Neural cell (in vitro differentiated cells): Measurements from ENCODE around the gene GPSM3. TPM values are rescaled to one million over a fixed set of nuclear protein-coding genes. Genes with fewer than 3 reads are reported as not detected.

Source experiments
- H2AFZ ChIP-seq: fragments of 200-600, 300-800 bp; sonication (generic), shearing (Covaris generic); 2 replicates; pipeline ENCODE4 v1.6.0; 2014; ENCODE audit warnings: low read depth, mild to moderate bottlenecking, antibody characterized with exemption, low read length, moderate library complexity
- H3F3A ChIP-seq: fragments of 200-600 bp; shearing (Covaris generic); 2 replicates; pipeline ENCODE4 v1.6.1; 2016; ENCODE audit warnings: mild to moderate bottlenecking, moderate library complexity, mixed read lengths, antibody characterized with exemption, low read length; ENCODE audit not compliant: insufficient read depth, poor library complexity, severe bottlenecking
- H3K27ac ChIP-seq: fragments of 200-600, 300-800 bp; sonication (generic), shearing (Covaris generic); 2 replicates; pipeline ENCODE4 v1.5.1; 2014; ENCODE audit warnings: mild to moderate bottlenecking, low read length, moderate library complexity
- H3K27me3 ChIP-seq: fragments of 300-800, 200-600 bp; sonication (generic), shearing (Covaris generic); 2 replicates; pipeline ENCODE4 v1.6.0; 2014; ENCODE audit warnings: mild to moderate bottlenecking, low read depth, low read length, moderate library complexity; ENCODE audit not compliant: insufficient read depth
- H3K36me3 ChIP-seq: fragments of 300-800, 200-600 bp; sonication (generic), shearing (Covaris generic); 2 replicates; pipeline ENCODE4 v1.5.1; 2014; ENCODE audit warnings: mild to moderate bottlenecking, antibody characterized with exemption, low read length, moderate library complexity; ENCODE audit not compliant: insufficient read depth
- H3K4me2 ChIP-seq: fragments of 300-800, 200-600 bp; sonication (generic), shearing (Covaris generic); 2 replicates; pipeline ENCODE4 v1.6.0; 2014; ENCODE audit warnings: mild to moderate bottlenecking, low read length
- H3K4me3 ChIP-seq: fragments of 300-800, 200-600 bp; sonication (generic), shearing (Covaris generic); 2 replicates; pipeline ENCODE4 v1.5.1; 2014; ENCODE audit warnings: mild to moderate bottlenecking, low read length, moderate library complexity
- H3K79me2 ChIP-seq: fragments of 200-600 bp; shearing (Covaris generic); replicated peaks from 2 replicates; pipeline ENCODE4 v1.6.0; 2014; ENCODE audit warnings: mild to moderate bottlenecking, low read length, moderate library complexity; ENCODE audit not compliant: insufficient read depth
- H3K9ac ChIP-seq: fragments of 300-800, 200-600 bp; sonication (generic), shearing (Covaris generic); 2 replicates; pipeline ENCODE4 v1.6.1; 2016; ENCODE audit warnings: mild to moderate bottlenecking, low read length, mixed read lengths
- H3K9me2 ChIP-seq: fragments of 200-600 bp; shearing (Covaris generic); 2 replicates; pipeline ENCODE4 v1.6.1; 2016; ENCODE audit warnings: mild to moderate bottlenecking, low read length, mixed read lengths; ENCODE audit not compliant: insufficient read depth
- H3K9me3 ChIP-seq: fragments of 200-600, 300-800 bp; sonication (generic), shearing (Covaris generic); 2 replicates; pipeline ENCODE4 v1.6.1; 2016; ENCODE audit warnings: mild to moderate bottlenecking, mixed run types, low read length, moderate library complexity, mixed read lengths
- H4K20me1 ChIP-seq: fragments of 200-600 bp; shearing (Covaris generic); 2 replicates; pipeline ENCODE4 v1.6.1; 2016; ENCODE audit warnings: mild to moderate bottlenecking, mixed run types; ENCODE audit not compliant: insufficient read depth
- CTCF ChIP-seq: fragments of 450-650 bp; IDR thresholded peaks from 2 replicates; pipeline ENCODE4 v1.5.1; 2014; ENCODE audit warnings: antibody characterized with exemption, mild to moderate bottlenecking, moderate library complexity; ENCODE audit not compliant: poor library complexity, severe bottlenecking
- EP300 ChIP-seq: fragments of 450-650 bp; conservative IDR thresholded peaks from 2 replicates; pipeline ENCODE4 v1.6.1; 2014; ENCODE audit warnings: antibody characterized with exemption, mild to moderate bottlenecking, moderate library complexity; ENCODE audit not compliant: poor library complexity, severe bottlenecking
- MXI1 ChIP-seq: fragments of 450-650 bp; conservative IDR thresholded peaks from 2 replicates; pipeline ENCODE4 v1.6.1; 2014; ENCODE audit warnings: antibody characterized with exemption, mild to moderate bottlenecking; ENCODE audit not compliant: poor library complexity, severe bottlenecking
- RAD21 ChIP-seq: fragments of 450-650 bp; conservative IDR thresholded peaks from 2 replicates; pipeline ENCODE4 v1.6.1; 2014; ENCODE audit warnings: antibody characterized with exemption, mild to moderate bottlenecking, moderate library complexity
- SMC3 ChIP-seq: fragments of 450-650 bp; conservative IDR thresholded peaks from 2 replicates; pipeline ENCODE4 v1.6.1; 2014; ENCODE audit warnings: antibody characterized with exemption, mild to moderate bottlenecking, moderate library complexity; ENCODE audit not compliant: poor library complexity
- polyA plus RNA-seq: library from polyadenylated mRNA; depleted of rRNA; stranded (reverse); fragments of >200 nt; gene quantifications from 2 replicates; pipeline ENCODE4 v1.2.3, GENCODE V29; 2014
- TF ChIP-seq, protein P1 (sequence below): IDR thresholded peaks from 2 replicates; pipeline ENCODE4 v1.6.1; 2012; ENCODE audit warnings: borderline replicate concordance

GPSM3 gene
- polyA plus RNA-seq, 1 donor from 2014 or later: 1.2 TPM

GRCh38 chr6:32156891-32157290 is 35.6 kb downstream of the GPSM3 start:
- peaks cover 9% of the 10 kb centered on the region for H3K79me2 ChIP-seq
- no peak for TF ChIP-seq EP300
- no peak overlapping the region for H3K4me3 ChIP-seq
- H3K27ac ChIP-seq: no peak overlapping the region
- H3K9me2 ChIP-seq: no peaks in the 10 kb centered on the region
- H3K4me2 ChIP-seq: no peak overlapping the region
- no peak overlapping the region for H2AFZ ChIP-seq
- H3F3A ChIP-seq: no peaks in the 10 kb centered on the region
- H3K27me3 ChIP-seq: peaks cover 7% of the 10 kb centered on the region
- no peaks in the 10 kb centered on the region for H4K20me1 ChIP-seq
- no peaks in the 10 kb centered on the region for H3K9me3 ChIP-seq
- H3K9ac ChIP-seq: no peak overlapping the region
- H3K36me3 ChIP-seq: no peaks in the 10 kb centered on the region

GRCh38 chr6:32154514-32155161 is 37.8 kb downstream of the GPSM3 start:
- H3K4me3 ChIP-seq: peak overlapping the region; percentile 79
- no peaks in the 10 kb centered on the region for H3F3A ChIP-seq
- TF ChIP-seq MXI1: peak; percentile 61
- TF ChIP-seq RAD21: peak; percentile 75
- TF ChIP-seq CTCF: peak; percentile 79
- TF ChIP-seq, protein P1, sequence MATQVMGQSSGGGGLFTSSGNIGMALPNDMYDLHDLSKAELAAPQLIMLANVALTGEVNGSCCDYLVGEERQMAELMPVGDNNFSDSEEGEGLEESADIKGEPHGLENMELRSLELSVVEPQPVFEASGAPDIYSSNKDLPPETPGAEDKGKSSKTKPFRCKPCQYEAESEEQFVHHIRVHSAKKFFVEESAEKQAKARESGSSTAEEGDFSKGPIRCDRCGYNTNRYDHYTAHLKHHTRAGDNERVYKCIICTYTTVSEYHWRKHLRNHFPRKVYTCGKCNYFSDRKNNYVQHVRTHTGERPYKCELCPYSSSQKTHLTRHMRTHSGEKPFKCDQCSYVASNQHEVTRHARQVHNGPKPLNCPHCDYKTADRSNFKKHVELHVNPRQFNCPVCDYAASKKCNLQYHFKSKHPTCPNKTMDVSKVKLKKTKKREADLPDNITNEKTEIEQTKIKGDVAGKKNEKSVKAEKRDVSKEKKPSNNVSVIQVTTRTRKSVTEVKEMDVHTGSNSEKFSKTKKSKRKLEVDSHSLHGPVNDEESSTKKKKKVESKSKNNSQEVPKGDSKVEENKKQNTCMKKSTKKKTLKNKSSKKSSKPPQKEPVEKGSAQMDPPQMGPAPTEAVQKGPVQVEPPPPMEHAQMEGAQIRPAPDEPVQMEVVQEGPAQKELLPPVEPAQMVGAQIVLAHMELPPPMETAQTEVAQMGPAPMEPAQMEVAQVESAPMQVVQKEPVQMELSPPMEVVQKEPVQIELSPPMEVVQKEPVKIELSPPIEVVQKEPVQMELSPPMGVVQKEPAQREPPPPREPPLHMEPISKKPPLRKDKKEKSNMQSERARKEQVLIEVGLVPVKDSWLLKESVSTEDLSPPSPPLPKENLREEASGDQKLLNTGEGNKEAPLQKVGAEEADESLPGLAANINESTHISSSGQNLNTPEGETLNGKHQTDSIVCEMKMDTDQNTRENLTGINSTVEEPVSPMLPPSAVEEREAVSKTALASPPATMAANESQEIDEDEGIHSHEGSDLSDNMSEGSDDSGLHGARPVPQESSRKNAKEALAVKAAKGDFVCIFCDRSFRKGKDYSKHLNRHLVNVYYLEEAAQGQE: no peak
- peak; percentile 85 for TF ChIP-seq SMC3
- H3K27ac ChIP-seq: peak overlapping the region; percentile 93
- H3K9ac ChIP-seq: peak overlapping the region; percentile 86
- H3K9me2 ChIP-seq: no peaks in the 10 kb centered on the region
- H3K27me3 ChIP-seq: peaks cover 28% of the 10 kb centered on the region
- no peaks in the 10 kb centered on the region for H3K36me3 ChIP-seq
- H3K4me2 ChIP-seq: peak overlapping the region; percentile 82
- H3K9me3 ChIP-seq: no peaks in the 10 kb centered on the region
- H2AFZ ChIP-seq: peak overlapping the region; percentile 75
- H4K20me1 ChIP-seq: no peaks in the 10 kb centered on the region
- H3K79me2 ChIP-seq: peaks cover 9% of the 10 kb centered on the region
